ENCODE results near the gene APH1A.
"Not testable (repeated sequence)": the region's sequence is repeated elsewhere in the genome, so short reads cannot be mapped to it uniquely, and the experiment has no call there.

APH1A gene

DNA sequence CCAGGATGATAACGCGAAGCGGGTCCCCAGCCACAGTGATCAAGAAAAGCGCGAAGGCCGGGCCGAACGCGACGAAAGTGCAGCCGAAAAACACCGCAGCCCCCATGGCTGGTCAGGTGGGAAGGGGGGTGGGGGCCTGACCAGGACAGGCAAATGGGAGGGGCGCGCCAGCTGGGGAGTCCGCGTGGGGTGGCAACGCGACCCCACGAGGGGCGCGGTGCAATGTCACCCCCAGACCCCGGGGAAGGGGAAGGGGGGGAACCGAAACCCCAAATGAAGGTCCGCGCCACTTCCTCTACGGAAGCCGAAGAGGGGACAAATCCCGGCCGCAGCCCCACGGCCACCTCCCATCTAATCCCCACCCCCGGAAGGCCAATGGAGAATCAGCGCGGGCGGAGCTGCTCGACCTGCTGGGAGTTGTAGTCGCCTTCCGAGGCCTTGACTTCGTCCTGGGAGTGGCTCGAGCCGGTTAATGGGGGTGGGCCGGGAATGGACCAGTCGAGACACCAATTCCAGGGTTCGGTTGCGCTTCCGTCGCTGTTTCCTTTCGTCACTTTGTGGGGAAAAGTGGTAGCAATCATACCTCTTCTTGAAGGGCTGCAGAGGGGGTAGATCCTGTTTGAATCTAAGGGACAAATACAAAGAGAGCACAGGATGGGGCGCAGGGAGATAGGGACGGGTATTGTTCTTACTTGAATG is at the start of gene APH1A:
Gene APH1A, minus strand, starts transcription at position 312 of the 699 bp plus-strand sequence. Its CDS starts 206 bp downstream, at position 106.
- DNase-seq (ENCODE audit: low spot score), result peak; percentile 97

DNA sequence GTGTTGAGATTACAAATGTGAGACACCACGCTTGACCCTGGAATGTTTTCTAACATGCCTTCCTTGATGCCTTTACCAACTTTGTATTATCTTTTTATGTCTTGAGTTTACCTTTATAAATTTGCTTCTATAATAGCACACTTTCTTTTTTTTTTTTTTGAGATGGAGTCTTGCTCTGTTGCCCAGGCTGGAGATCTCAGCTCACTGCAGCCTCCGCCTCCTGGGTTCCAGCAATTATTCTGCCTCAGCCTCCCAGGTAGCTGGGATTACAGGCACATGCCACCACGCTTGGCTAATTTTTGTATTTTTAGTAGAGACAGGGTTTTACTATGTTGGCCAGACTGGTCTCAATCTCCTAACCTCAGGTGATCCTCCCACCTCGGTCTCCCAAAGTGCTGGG is 45.9 kb upstream of the APH1A start:
- not testable (repeated sequence) for DNase-seq (ENCODE audit: low spot score)

DNA sequence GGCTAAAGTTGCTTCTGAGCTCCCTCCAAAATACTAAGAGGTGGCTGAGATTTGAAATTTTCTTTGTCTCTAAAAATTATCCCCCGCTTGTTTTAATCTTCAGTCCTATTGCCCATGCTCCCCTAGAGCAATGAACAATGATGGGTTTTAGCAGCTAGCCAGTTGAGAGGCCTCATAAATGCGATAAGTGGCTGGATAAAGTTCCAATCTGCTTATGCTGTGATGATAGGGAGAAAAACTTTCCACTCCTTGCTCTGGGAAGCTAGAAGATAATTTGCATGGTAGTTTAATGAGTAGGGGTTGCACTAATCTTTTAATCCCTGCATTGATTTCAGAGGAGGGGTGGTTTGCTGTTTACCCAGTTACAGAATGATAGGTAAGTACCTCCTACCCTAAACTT is 42.9 kb upstream of the APH1A start:
- DNase-seq (ENCODE audit: low spot score), result no peak

DNA sequence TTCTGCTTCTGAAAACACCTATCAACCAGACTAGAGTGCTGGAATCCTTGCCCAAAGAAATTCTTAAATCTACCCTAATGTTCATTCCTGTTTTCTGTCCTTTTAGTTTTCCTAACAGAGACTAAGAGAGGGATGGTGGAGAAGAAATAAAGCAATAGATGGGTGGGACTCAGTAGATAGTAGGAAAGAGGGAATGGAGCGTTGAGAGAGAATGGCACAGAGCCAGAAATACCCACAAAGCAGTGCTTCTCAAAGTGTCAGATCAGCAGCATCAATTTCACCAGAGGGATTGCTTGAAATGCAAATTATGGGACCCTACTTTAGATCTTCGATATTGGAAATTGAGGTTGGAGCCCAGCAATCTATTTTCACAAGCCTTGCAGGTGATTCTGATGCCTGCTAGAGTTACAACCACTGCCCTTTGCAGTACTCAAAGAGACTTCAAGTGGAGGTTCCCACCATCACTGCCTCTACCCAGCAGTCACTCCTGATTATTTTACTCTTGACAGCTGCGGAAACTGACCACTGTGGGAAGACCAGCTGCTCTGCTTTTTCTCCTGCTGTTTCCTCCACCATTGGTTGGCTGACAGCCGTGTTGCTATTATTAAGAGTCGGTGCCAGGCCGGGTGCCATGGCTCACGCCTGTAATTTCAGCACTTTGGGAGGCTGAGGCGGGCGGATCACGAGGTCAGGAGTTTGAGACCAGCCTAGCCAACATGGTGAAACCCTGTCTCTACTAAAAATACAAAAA is 41.1 kb upstream of the APH1A start:
- DNase-seq (ENCODE audit: low spot score), result no peak

DNA sequence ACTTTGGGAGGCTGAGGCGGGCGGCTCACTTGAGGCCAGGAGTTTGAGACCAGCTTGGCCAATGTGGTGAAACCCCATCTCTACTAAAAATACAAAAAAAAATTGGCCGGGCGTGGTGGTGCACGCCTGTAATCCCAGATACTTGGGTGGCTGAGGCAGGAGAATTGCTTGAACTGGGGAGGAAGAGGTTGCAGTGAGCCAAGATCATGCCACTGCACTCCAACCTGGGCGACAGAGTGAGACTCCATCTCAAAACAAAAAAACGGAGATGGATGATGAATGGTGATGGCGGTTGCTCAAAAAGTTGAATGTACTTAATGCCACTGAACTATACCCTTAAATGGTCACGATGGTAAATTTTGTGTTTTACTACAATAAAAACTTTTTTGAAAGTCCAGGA is 39.8 kb upstream of the APH1A start:
- DNase-seq (ENCODE audit: low spot score), result not testable (repeated sequence)

DNA sequence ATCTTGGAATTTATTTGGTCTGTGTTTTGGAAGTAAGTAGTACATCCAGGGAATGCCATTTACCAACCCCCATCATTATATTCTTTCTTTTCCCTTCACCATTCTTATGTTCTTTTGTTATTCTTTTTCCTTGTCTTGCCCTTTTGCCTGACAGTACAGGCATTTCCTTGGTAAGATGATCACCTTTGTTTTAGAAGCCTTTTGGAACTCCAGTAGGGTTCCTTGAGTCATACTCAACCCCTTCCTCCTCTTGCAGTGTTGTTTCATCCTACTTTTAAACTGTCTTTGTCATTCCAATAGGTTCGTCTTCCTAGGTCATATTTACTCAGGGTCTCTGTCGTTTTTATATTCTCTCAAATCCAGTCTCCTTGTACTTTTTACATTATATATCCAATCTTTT is 34.1 kb upstream of the APH1A start:
- DNase-seq (ENCODE audit: low spot score), result no peak

DNA sequence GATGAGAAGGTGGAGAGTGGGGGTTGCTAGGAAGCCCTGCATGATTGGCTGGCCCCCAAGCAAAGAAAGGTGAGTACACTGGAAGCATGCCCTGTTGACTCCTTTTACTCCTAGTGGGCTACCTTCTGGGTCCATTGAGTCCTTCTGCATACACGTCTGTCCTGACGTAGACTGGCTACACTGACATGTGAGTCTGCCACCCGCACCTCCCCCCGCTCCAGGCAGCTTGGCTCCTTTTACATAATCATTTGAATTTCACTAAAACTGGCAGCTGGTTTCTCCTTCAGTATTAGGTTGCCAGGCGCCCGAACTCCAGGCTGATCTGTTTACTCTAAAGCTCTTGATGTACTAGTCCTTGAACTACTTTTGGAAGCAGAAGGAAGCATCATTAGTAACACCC is 33.5 kb upstream of the APH1A start:
- DNase-seq (ENCODE audit: low spot score), result no peak

DNA sequence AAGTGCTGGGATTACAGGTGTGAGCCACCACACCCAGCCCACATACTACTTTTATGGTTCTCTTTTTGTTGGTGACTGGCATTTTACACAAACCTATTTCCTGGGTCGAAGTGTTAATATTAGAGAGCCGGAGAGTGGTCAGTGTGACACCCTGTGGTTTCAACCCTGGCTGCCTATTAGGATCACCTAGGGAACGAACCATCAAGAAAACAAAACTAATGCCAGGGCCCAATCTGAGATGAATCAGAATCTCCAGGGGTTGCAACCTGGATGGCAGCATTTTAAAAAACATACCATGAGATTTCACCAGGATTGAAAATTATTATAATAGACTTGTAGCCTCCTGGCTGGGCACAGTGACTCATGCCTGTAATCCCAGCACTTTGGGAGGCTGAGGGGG is 30.9 kb upstream of the APH1A start:
- no peak for DNase-seq (ENCODE audit: low spot score)

DNA sequence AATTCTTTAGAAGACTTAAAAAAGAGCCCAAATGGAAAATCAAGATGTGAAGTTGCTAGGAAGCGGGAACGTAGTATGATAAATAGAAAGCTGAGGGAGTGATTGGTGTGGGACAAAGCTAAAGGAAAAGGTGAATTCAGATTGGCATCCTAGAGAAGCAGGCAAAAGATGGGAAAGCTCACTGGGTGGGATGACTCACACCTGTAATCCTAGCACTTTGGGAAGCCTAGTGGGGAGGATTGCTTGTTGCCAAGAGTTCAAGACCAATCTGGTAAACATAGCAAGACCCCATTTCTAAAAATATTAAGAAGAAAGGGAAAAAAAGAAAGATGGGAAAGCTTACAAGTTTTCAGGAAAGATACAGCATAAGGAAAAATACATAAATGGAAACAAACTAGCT is 26.7 kb upstream of the APH1A start:
- no peak for DNase-seq (ENCODE audit: low spot score)

DNA sequence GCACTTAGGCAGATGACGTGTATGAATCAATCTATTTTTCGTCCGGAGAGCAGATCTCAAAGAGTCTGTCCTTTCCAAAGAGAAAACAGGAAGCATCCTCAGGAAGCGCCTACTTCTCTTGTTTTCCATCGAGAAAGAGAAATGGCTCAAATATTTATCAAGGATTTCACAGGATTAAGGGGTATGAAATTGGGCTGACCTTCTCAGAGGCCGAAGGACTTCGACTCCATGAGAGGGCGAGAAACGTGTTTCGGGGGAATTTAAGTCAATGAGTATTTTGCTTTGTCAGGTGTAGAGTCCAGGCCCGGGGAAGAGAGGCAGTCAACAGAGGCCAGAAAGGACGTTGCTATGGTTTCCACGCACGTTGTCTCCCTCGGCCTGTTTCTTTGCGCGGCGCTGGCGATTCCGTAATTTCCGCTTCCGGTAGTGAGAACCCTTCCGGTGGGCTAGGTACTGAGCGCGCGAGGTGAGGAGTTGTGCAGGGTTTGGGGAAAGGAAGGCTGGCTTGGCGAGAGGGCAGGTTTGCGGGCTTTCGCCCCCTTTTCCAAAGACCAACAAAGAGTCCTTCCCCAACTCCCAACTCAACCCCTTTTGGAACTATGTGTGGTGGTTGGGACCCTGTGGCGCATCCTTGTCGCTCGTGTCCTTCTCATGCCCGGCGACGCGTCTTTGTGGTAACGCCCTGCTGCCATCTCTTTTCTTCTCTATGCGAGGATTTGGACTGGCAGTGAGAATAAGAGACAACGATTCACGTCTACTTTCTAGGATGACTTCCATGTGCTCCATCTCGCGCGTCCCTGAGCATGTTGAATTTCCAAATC is 24.8 kb upstream of the APH1A start, which contains the start of gene MRPS21:
Gene MRPS21, plus strand, starts transcription at position 429 of the 821 bp plus-strand sequence. CDS start 506 bp downstream, outside the sequence.
- peak; percentile 92 for DNase-seq (ENCODE audit: low spot score)

DNA sequence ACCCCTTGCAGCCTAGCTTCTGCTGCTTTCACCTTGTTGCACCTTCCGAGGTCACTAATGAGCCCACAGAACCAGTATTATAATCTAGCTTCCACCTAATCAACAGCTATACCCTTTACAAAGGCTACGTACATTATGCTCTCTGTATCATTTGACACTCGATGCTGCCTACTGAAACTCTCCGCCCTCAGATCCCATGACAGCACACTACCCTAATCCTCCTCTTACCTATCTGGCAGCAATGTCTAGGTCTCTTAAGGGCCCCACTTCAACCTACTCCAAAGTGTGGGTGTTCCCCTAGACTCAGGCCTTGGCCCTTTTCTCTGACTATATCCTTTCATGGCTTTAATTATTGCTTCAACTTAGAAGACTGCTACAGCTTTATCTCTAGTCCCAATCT is 20.0 kb upstream of the APH1A start:
- no peak for DNase-seq (ENCODE audit: low spot score)

DNA sequence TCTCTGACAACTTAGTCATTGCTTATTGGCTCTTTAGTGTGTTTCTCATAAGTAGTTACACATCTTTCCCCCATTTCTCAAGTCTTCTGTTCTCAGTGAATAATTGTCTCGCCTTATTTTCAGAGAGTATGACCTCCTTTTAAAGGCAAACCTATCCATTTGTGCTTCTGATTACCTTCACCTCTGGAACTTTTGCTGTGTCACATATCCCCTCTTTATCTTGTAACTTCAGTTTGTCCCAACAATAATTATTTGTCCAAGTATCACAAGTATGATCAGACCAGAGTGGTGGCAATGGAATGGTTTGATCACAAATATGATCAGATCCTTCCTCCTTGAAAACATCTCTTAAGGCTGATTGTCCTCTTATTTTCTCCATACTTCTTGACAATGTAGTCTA is 19.6 kb upstream of the APH1A start:
- DNase-seq (ENCODE audit: low spot score), result no peak

DNA sequence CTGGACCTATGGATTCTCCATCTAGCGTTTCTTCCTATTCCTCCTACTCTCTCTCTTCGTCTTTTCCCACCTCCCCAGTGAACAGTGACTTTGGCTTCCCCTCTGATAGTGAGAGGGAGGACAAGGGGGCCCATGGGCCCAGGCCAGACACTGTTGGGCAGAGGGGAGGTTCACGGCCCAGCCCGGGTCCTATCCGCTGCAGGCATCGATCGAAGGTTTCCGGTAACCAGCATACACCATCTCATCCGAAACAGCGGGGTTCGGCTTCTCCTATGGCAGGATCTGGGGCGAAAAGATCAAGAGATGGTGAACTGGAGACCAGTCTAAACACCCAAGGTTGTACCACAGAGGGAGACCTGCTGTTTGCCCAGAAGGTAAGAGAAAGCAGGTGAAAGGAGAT is 14.4 kb upstream of the APH1A start:
- DNase-seq (ENCODE audit: low spot score), result no peak

DNA sequence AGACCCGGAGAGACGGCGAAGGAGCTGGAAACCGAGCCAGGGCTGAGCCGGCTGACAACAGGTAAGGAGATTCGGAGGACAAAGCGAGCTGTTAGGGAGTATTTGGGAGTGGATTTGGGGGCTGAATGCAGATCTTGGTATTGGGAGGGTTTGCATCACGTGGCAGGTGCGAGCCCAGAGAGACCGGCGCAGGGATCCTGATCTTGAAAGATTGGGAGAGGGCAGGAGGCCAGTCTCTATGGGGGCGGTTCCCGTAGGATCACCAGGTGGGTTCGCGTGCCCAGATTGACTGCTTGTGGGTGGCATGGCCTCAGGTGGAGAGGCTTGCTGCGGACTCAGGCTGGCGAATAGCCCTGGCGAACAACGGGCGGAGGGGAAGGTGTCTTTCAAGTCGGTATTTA is 13.7 kb upstream of the APH1A start:
- DNase-seq (ENCODE audit: low spot score), result no peak

DNA sequence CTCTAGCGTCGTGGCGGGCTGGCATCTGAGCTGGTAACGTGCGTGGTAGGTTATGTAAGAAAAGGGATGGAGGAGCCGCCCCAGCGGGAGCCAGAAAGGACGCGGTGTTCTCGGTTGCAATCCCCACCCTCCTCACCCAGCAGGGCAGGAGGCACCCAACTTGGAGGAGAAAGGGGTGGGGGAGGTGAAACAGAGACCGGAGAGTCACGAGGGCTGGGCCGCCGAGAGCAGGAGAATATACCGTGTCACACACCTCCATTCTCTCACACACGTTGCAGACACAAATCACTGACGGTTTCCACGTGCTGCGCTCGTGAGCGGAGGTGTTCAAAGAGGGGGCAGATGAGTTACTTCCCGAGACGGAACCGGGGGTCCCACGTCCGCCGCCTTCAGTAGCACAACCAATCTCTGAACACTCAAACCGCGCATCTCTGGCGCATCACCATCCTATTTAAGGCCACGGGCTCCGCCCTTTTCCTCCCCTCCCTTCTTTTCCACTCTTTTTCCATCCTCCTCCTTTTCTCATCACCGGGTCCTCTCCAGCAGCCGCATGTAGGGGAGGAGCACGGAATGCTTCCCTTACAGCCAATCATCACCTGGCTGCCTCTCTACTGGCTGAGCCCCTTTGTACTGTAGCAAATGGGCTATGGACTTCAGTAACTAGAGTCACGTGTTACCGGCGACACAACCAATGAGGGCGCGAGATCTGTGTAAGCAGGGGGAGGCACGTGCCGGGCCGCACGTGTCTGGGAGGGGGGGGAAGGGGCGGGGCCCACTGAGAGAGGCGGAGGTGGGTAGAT is 13.1 kb upstream of the APH1A start, which contains the start of gene CIART:
Gene CIART, plus strand, starts transcription at position 797 of the 800 bp plus-strand sequence. CDS start 714 bp downstream, outside the sequence.
- peak; percentile 90 for DNase-seq (ENCODE audit: low spot score)

DNA sequence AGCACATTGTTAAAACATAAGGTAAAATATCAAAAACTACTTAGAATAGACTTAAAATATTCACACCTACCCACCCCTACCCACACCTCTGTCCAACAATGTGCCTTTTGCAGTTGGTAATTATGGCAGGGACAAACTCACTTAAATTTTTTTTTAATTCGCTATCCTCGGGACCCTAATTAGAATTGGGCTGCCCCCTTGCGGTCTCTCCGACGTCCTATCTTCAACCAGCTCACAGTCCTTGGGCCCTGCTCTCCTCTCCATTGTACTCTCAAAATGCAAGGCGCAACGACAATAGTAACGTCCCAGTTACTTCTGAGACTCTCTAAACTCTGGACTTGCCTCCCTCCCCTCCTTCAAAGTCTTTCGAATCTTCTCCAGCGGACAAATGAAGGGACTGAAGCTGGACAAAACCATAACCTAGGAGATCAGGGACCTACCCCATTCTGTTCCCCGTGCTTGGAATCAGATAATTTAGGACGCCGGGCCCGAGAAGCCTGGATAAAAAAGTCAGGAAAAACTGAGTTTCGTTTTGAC is 12.5 kb upstream of the APH1A start:
- DNase-seq (ENCODE audit: low spot score), result no peak

DNA sequence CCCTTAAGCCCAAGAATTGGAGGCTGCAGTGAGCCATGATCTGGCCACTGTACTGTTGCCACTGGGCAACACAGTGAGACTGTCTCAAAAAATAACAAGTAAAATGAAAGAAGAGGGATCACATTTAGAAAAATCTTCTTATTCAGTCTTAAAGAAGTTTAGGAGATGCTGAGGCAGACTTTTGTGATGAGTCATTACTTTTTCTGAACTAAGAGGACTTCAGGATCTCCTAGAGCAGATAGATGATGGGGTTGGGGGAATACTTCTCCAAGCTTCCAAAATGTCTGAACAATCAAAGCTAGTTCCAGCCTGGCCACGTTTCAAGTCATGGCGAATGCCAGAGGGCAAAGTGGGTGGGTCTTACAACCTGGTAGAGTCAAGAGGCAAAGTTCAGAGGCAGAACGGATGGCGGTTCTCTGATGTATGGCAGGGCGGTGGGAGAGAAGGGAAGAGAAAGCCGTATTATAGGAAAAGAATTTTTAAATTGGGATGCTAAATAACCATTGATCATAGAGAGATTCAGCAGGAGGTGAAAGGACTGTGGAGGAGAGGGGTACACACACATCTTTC is 11.4 kb upstream of the APH1A start:
- no peak for DNase-seq (ENCODE audit: low spot score)

DNA sequence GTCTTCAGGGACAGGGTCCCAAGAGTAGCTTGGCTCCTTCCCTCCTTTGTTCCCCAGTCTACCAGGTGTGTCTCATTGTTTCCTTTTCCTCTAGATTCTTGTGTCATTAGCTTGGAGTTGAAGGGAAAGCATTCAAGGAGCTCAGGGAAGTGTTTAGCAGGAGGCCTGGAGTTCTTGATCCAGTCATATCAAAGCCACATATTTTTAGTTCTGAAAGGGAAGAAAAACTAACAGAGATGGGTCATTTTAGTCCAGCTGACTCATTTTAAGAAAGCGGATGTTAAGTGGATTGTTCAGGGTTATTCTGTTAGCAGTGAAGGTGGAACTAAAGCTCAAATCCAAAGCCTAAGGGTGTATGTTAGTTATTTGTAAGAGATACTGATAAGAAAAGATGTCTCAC is 4.5 kb upstream of the APH1A start:
- no peak for DNase-seq (ENCODE audit: low spot score)

DNA sequence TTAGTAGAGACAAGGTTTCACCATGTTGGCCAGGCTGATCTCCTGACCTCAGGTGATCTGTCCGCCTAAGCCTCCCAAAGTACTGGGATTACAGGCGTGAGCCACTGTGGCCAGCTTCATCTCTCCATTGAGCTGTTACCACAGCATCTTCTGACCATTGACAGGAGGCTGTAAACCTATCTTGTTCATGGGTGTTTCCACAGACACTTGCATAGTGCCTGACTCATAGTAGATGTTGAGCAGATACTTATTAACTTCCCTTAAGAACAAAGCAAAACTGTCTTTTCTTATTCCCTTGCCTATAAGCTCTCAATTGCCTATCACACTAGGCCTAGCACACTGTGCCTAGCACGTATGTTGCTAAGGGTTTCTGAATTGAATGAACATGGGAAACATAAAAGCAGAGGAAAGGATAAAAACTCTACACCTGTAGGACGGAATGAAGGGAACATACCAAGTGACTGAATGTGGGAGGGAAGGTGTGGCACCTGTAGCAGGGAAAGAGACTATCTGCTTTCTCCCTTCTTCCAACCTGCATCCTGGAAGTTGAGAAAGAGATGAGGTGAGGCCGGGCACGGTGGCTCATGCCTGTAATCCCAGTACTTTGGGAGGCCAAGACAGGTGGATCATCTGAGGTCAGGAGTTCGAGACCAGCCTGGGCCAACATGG is 2.6 kb upstream of the APH1A start:
- DNase-seq (ENCODE audit: low spot score), result no peak

DNA sequence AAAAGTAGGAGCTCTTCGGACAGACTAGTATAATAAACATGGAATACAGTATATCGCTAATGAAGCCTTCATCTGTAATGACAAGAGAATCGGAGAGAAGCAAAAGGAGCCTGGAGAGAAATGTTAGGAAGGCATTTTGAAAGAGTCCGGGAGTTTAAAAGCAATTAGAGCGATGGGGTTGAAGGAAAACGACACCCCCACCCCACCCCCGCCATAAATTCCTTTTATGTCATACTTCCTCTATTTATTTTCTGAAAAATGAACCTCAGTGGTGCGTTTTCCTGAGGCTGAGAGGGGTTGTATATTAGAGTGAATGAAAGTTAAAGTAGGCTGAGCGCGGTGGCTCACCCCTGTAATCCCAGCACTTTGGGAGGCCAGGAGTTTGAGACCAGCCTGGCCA is 635 bp upstream of the APH1A start:
- no peak for DNase-seq (ENCODE audit: low spot score)

DNA sequence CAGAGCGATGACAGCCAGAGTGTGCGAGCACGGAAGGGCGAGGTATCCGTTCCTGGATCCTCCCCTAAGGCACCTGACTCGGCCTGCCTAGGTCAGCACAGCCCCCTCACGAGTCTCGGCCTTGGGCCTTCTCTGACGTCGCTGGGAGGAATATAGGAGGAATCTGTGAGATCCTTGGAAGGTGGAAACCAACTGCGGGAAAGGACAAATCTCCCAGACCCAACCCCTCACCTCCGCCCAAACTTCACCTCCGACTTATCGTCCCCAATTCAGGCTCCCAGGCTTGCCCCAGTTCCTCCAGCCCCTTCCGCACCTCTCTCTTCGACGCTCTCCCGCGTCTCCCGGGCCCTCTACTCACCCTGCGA is 494 bp downstream of the APH1A start:
- DNase-seq (ENCODE audit: low spot score), result no peak
